KBM-7 (cell line): ENCODE results near the gene ADA.

Source experiments
- DNase-seq: peaks from one replicate; pipeline ENCODE4 v3.0.0-alpha.2; 2015
- in situ Hi-C: fragments of 300-500 bp; cut with MboI; formaldehyde crosslinking; loops from 2 replicates; pipeline ENCODE4 v1.14.3; 2020; ENCODE audit warnings: low sequenced_read_pairs, low pct_unique_long_range_greater_than_20kb, mixed read lengths

The ADA gene

GRCh38 chr20:44571362-44571988, 80.0 kb downstream of the ADA start:
- in situ Hi-C loops: no loop called here
- DNase-seq: no peak

- in situ Hi-C loops: no loop called here
- no peak for DNase-seq
Observed at GRCh38 chr20:44570367-44570766, 81.1 kb downstream of the ADA start.
